Transverse colon (tissue), 4 donors: Measurements from ENCODE around the gene STING1. TPM values are rescaled to one million over a fixed set of nuclear protein-coding genes. Genes with fewer than 3 reads are reported as not detected.
"Not testable (repeated sequence)": the region's sequence is repeated elsewhere in the genome, so short reads cannot be mapped to it uniquely, and the experiment has no call there.

Experiments
- DNase-seq: peaks from one replicate; pipeline ENCODE4 v3.0.0-alpha.2; 2019
- H3K27ac ChIP-seq, 4 donors: fragments of 200-600 bp; sonication (generic); 2 replicates each; pipeline ENCODE4 v1.5.1; 2016 to 2018; ENCODE audit warnings: inconsistent platforms in 4 of 4
- H3K27me3 ChIP-seq: fragments of 200-600 bp; sonication (generic); 2 replicates; pipeline ENCODE4 v1.5.1; 2017; ENCODE audit warnings: inconsistent platforms
- H3K36me3 ChIP-seq, 4 donors: fragments of 200-600 bp; sonication (generic); 2 replicates each; pipeline ENCODE4 v1.5.1; 2017 to 2019; ENCODE audit warnings: inconsistent platforms in 4 of 4
- H3K4me1 ChIP-seq, 4 donors: fragments of 200-600 bp; sonication (generic); 2 replicates each; pipeline ENCODE4 v1.5.1; 2017 to 2020; ENCODE audit warnings: inconsistent platforms in 4 of 4
- H3K4me3 ChIP-seq, 4 donors: fragments of 200-600 bp; sonication (generic); 1 replicate in 1 of 4; 2 replicates in 3 of 4; pipeline versions ENCODE4 v1.5.1 to v1.6.1; 2017 to 2019; ENCODE audit warnings: inconsistent platforms in 4 of 4
- H3K9me3 ChIP-seq, 2 donors: fragments of 200-600 bp; sonication (generic); 2 replicates each; pipeline ENCODE4 v1.5.1; 2017 to 2019; ENCODE audit warnings: inconsistent platforms in 2 of 2
- EP300 ChIP-seq: sonication (generic); formaldehyde crosslinking; IDR thresholded peaks from one replicate; pipeline ENCODE4 v1.6.1; 2017; ENCODE audit warnings: antibody characterized with exemption, low read depth
- POLR2A ChIP-seq: fragments of 450-650 bp; IDR thresholded peaks from one replicate; pipeline ENCODE4 v1.6.1; 2016; ENCODE audit warnings: antibody characterized with exemption, mild to moderate bottlenecking, moderate library complexity
- POLR2AphosphoS5 ChIP-seq, 3 donors: sonication (generic); formaldehyde crosslinking; IDR thresholded peaks; one replicate each; pipeline ENCODE4 v1.6.1; 2016; ENCODE audit warnings: antibody characterized with exemption in 3 of 3
- WGBS, 2 donors: methylation state at CpG; one replicate each; pipeline ENCODE4 v1.1.5; 2018; ENCODE audit warnings: low coverage in 1 of 2; 5-methylcytosine and 5-hydroxymethylcytosine counted together
- in situ Hi-C, 4 donors: fragments of 200-750 bp; cut with MboI; loops; one replicate each; pipeline versions ENCODE4 v1.15.0 to v1.15.1; 2017; ENCODE audit warnings: low sequenced_read_pairs in 3 of 4, low pct_ligation_motif_present in 1 of 4, low pct_unique_long_range_greater_than_20kb in 1 of 4
- intact Hi-C: fragments of 100-400 bp; cut with DNase I; formaldehyde crosslinking; loops from one replicate; pipeline ENCODE4 v1.15.1; 2023; ENCODE audit warnings: low total_unique reads
- total RNA-seq, 4 donors: library from RNA; depleted of rRNA; stranded (reverse); fragments of >200 nt; gene quantifications; one replicate each; pipeline ENCODE4 v1.1.0, GENCODE V29; 2016
- TF ChIP-seq, protein P1 (sequence below), 5 experiments: fragments of 200-600 bp in 3 of 5; fragments of 450-650 bp in 2 of 5; sonication (generic) in 3 of 5; IDR thresholded peaks; 1 replicate in 2 of 5; 2 replicates in 3 of 5; pipeline ENCODE4 v1.5.1; 2016 to 2017; ENCODE audit warnings: antibody characterized with exemption in 5 of 5, inconsistent platforms in 3 of 5, mild to moderate bottlenecking in 2 of 5, moderate library complexity in 1 of 5

Gene STING1
- total RNA-seq, 4 donors from 2014 or later, result 12.2 to 51.5 (median 19.1) TPM

DNA sequence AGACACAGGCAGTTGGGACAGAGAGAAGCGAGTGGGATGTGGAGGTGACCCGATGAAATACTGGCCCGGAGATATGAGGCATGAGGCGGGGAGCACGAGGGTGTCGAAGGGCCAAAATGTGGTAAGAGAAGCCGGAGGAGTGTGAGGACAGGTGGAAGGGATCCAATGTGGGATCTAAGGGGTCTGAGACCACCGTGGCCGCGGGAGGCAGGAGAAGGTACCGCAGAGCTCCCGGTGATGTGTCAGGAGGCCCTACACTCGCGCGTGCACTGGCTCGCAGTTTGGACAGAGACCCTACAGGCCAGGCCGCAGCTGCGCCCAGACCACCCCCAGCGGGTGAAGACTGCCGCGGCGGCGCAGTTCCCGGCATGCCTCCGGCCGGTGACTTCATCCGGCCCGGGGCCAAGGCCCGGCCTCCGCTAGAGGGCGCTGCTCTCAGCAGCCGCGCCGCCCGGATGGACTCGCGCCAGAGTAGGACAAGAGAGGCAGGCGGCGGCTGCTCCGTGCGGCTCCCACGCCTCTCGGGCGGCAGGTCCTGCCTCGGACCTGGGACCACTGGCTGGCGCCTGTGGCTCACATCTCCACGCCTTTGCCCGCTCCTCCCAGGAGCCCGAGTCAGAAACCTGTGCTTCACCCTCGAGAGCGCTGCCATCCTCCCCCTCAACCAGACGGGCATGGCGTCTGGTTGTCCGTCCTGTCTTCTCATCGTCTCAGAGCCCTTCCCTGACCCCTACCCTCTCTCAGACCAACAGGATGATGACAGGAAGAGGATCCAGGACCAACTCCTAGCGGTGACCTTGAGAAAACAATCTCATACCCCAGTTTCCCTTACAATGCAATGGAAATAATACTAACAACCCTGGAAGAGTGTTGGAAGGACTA, 35.4 kb upstream of the STING1 start:
- peaks cover 0 to 9% (median 8%) of the 10 kb centered on the region in 4 donors for H3K4me1 ChIP-seq
- peak overlapping the region; percentile 34 to 56 (median 49) for H3K4me3 ChIP-seq
- peak; percentile 93 for DNase-seq
- in situ Hi-C loops (loop anchor here in 3 of 4 donors (5.0 to 10.0 kb wide), 3 partner anchors 91 to 96 kb away; no protein-coding TSS in a partner anchor), intact Hi-C loops (no loop called here)
- H3K27me3 ChIP-seq, result no peaks in the 10 kb centered on the region
- no peaks in the 10 kb centered on the region for H3K36me3 ChIP-seq
- WGBS, 2 donors, result 5 to 24% methylated on average over 7 to 42 of the region's 56 CpGs
- H3K9me3 ChIP-seq, result no peaks in the 10 kb centered on the region
- TF ChIP-seq, protein P1, sequence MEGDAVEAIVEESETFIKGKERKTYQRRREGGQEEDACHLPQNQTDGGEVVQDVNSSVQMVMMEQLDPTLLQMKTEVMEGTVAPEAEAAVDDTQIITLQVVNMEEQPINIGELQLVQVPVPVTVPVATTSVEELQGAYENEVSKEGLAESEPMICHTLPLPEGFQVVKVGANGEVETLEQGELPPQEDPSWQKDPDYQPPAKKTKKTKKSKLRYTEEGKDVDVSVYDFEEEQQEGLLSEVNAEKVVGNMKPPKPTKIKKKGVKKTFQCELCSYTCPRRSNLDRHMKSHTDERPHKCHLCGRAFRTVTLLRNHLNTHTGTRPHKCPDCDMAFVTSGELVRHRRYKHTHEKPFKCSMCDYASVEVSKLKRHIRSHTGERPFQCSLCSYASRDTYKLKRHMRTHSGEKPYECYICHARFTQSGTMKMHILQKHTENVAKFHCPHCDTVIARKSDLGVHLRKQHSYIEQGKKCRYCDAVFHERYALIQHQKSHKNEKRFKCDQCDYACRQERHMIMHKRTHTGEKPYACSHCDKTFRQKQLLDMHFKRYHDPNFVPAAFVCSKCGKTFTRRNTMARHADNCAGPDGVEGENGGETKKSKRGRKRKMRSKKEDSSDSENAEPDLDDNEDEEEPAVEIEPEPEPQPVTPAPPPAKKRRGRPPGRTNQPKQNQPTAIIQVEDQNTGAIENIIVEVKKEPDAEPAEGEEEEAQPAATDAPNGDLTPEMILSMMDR (IDR thresholded peaks at IDR 0.05), result peak; percentile 93 to 99 (median 98)
- TF ChIP-seq POLR2A (peak; percentile 74), POLR2AphosphoS5 (IDR thresholded peaks at IDR 0.05) (peak; percentile 79 to 91 (median 90)), EP300 (no peak)
- peak overlapping the region; percentile 72 to 86 (median 85) for H3K27ac ChIP-seq

DNA sequence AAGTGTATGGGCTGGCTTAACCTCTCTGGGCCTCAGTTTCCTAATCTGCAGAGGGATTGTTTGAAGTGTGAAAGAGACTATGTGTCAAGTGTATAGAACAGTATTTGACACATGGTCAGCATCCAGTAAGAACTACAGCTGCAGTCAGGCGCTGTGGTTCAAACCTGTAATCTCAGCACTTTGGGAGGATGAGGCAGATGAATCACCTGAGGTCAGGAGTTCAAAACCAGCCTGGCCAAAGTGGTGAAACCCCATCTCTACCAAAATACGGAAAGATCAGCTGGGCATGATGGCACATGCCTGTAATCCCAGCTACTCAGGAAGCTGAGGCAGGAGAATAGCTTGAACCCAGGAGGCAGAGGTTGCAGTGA, 31.9 kb upstream of the STING1 start:
- peaks cover 0 to 9% (median 8%) of the 10 kb centered on the region in 4 donors for H3K4me1 ChIP-seq
- TF ChIP-seq EP300 (no peak), POLR2AphosphoS5 (IDR thresholded peaks at IDR 0.05) (no peak), POLR2A (no peak)
- TF ChIP-seq, protein P1 (IDR thresholded peaks at IDR 0.05), result no peak
- DNase-seq, result no peak
- H3K27ac ChIP-seq, result no peak overlapping the region
- in situ Hi-C loops, result loop anchor here in 1 of 4 donors (10.0 kb wide), 1 partner anchor 90 kb away; no protein-coding TSS in a partner anchor
- H3K36me3 ChIP-seq, result no peaks in the 10 kb centered on the region
- intact Hi-C loops, result loop anchor here (5.0 kb wide), 1 partner anchor 92 kb away; no protein-coding TSS in a partner anchor
- no peaks in the 10 kb centered on the region for H3K9me3 ChIP-seq
- no peaks in the 10 kb centered on the region for H3K27me3 ChIP-seq
- 70% methylated on average over 2 of the region's 2 CpGs; no CpG with 5 or more reads in 1 of the 2 donors for WGBS, 2 donors
- no peak overlapping the region for H3K4me3 ChIP-seq

DNA sequence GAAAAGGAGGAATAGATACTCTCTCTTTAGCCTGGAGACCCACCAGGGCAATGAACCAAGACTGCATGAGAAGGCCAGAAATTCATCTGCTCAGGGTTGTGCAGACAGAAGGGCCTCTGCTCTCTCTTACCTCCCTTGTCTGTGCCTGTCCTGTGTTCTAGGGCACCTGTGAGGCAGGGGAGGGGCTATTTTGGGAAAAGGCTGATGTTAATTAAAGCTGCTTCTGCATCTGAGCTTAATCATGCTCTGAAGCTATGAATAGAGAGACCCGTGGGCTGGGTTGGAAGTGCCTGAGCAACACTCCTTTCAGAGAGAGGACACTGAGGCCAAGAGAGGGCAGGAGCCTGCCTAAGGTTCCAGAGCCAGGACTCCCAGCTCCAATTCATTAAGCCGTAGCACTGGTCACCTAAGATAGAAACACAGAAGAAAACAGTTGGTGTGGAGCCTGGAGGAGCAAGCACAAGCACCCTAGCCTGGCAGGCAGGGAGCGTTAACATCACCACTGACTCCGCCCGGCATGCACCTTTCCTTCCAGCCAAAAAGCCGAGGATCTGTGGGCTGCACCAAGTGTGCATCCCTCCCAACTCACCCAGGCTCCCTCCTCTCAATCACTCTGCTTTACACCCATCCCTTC, 31.4 kb upstream of the STING1 start:
- 89% methylated on average over 6 of the region's 6 CpGs; no CpG with 5 or more reads in 1 of the 2 donors for WGBS, 2 donors
- TF ChIP-seq POLR2A (no peak), POLR2AphosphoS5 (IDR thresholded peaks at IDR 0.05) (no peak), EP300 (no peak)
- TF ChIP-seq, protein P1 (IDR thresholded peaks at IDR 0.05), result no peak
- no peak for DNase-seq
- Histone ChIP-seq H3K27ac (no peak overlapping the region), H3K4me1 (peaks cover 0 to 9% (median 8%) of the 10 kb centered on the region in 4 donors), H3K4me3 (no peak overlapping the region), H3K9me3 (no peaks in the 10 kb centered on the region), H3K27me3 (no peaks in the 10 kb centered on the region), H3K36me3 (no peaks in the 10 kb centered on the region)
- in situ Hi-C loops (loop anchor here in 1 of 4 donors (10.0 kb wide), 1 partner anchor 89 kb away; no protein-coding TSS in a partner anchor), intact Hi-C loops (loop anchor here (5.0 kb wide), 1 partner anchor 92 kb away; no protein-coding TSS in a partner anchor)

DNA sequence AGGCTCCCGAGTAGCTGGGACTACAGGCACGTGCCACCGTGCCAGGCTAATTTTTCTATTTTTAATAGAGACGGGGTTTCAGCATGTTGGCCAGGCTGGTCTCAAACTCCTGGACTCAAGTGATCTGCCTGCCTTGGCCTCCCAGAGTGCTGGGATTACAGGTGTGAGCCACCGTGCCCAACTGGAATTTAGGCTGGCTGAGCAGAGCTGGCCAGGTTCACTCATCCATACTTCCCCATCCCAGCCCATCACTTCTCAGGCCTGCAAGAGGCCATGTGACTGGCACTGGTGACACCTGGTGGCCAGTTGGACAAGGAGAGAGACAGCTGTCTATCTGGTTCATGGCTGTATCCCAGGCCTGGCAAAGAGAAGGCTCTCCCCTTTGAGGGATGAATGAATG, 30.9 kb upstream of the STING1 start:
- DNase-seq, result peak; percentile 88
- not testable (repeated sequence) for H3K36me3 ChIP-seq, H3K27me3 ChIP-seq, H3K4me3 ChIP-seq, H3K9me3 ChIP-seq, H3K27ac ChIP-seq, H3K4me1 ChIP-seq
- in situ Hi-C loops (loop anchor here in 1 of 4 donors (10.0 kb wide), 1 partner anchor 89 kb away; no protein-coding TSS in a partner anchor), intact Hi-C loops (loop anchor here (5.0 kb wide), 1 partner anchor 91 kb away; no protein-coding TSS in a partner anchor)
- TF ChIP-seq, protein P1 (IDR thresholded peaks at IDR 0.05), result peak; percentile 64 to 86 (median 72)
- WGBS, 2 donors, result 62 to 88% methylated on average over 3 to 5 of the region's 5 CpGs
